PFSK-1 (cell line): ENCODE data around the gene TRAPPC12.

Experiments
- FOXP2 ChIP-seq: optimal IDR thresholded peaks from 2 replicates; pipeline ENCODE3; 2011; ENCODE audit warnings: borderline replicate concordance, control low read depth, inconsistent platforms; ENCODE audit not compliant: insufficient read depth; ENCODE audit errors: extremely low read length, extremely low read depth
- POLR2AphosphoS5 ChIP-seq: IDR thresholded peaks from 2 replicates; pipeline ENCODE4 v1.6.1; 2012; ENCODE audit warnings: low read depth, mild to moderate bottlenecking, control low read depth, low read length, moderate library complexity
- REST ChIP-seq, 2 experiments: IDR thresholded peaks; 2 replicates each; pipeline versions ENCODE4 v1.6.1 to v1.8.0; 2011 to 2012; ENCODE audit warnings: low read depth in 2 of 2, low read length in 2 of 2, control low read depth in 1 of 2, inconsistent platforms in 1 of 2, mild to moderate bottlenecking in 1 of 2, moderate library complexity in 1 of 2; ENCODE audit not compliant: insufficient read depth in 1 of 2
- SIN3A ChIP-seq: IDR thresholded peaks from 2 replicates; pipeline ENCODE4 v1.6.1; 2012; ENCODE audit warnings: mild to moderate bottlenecking, low read length, moderate library complexity, borderline replicate concordance; ENCODE audit not compliant: insufficient read depth
- TAF1 ChIP-seq: IDR thresholded peaks from 2 replicates; pipeline ENCODE4 v1.6.1; 2012; ENCODE audit warnings: low read length, control low read depth, borderline replicate concordance; ENCODE audit not compliant: insufficient read depth

The TRAPPC12 gene

GRCh38 chr2:3519255-3520205 lies 140.0 kb downstream of the TRAPPC12 start, which contains the start of gene ADI1:
Gene ADI1, minus strand, starts transcription at chr2:3519531. Its CDS starts 44 bp downstream, at chr2:3519487.
- TF ChIP-seq FOXP2 (peak; percentile 66), POLR2AphosphoS5 (peak; percentile 88), TAF1 (peak; percentile 61; the same call in 1 of the 2 replicates), REST (IDR thresholded peaks at IDR 0.05; ENCODE audit: insufficient read depth in 1 of 2, low read depth in 2 of 2, low read length in 2 of 2) (no peak), SIN3A (no peak)

- TF ChIP-seq SIN3A (no peak), FOXP2 (no peak), TAF1 (no peak), REST (IDR thresholded peaks at IDR 0.05; ENCODE audit: insufficient read depth in 1 of 2, low read depth in 2 of 2, low read length in 2 of 2) (no peak), POLR2AphosphoS5 (no peak)
Observed at GRCh38 chr2:3520591-3520990, 141.1 kb downstream of the TRAPPC12 start.

- no peak for TF ChIP-seq TAF1
Observed at GRCh38 chr2:3522961-3523421, 143.5 kb downstream of the TRAPPC12 start.

- TF ChIP-seq REST (IDR thresholded peaks at IDR 0.05; ENCODE audit: insufficient read depth in 1 of 2, low read depth in 2 of 2, low read length in 2 of 2), result no peak
- no peak for TF ChIP-seq FOXP2
- no peak for TF ChIP-seq POLR2AphosphoS5
- TF ChIP-seq SIN3A, result no peak
- TF ChIP-seq TAF1, result no peak
Observed at GRCh38 chr2:3523551-3524041, 144.1 kb downstream of the TRAPPC12 start.

- no peak for TF ChIP-seq SIN3A
Observed at GRCh38 chr2:3526871-3527270, 147.4 kb downstream of the TRAPPC12 start.

GRCh38 chr2:3527886-3528785 lies 148.6 kb downstream of the TRAPPC12 start:
- TF ChIP-seq FOXP2 (no peak), TAF1 (no peak), REST (IDR thresholded peaks at IDR 0.05; ENCODE audit: insufficient read depth in 1 of 2, low read depth in 2 of 2, low read length in 2 of 2) (no peak), POLR2AphosphoS5 (no peak), SIN3A (no peak)
